K562 (cell line): Measurements from ENCODE around the gene HEY2. TPM values are rescaled to one million over a fixed set of nuclear protein-coding genes. Genes with fewer than 3 reads are reported as not detected.

Experiments
- ATAC-seq: fragments of 200-7000 bp; cut with Tn5 transposase; 3 replicates; pipeline ENCODE4 v1.9.1; 2020; ENCODE audit warnings: moderate library complexity
- BruUV-seq: library from RNA; stranded (reverse); fragments of 400-500 nt; replicated peaks from 2 replicates; lab custom pipeline; 2021; lab: Mats Ljungman, UMichigan
- CTCF ChIA-PET: fragments of 300-600 bp; formaldehyde crosslinking; extraction: SDS; loops from one replicate; lab custom pipeline; 2021; ENCODE audit warnings: low intra/inter-chr PET ratio; lab: Yijun Ruan, JAX
- POLR2A ChIA-PET: fragments of 300-600, 350-650 bp; sonication (Branson Sonifier 250); formaldehyde crosslinking; extraction: SDS; loops from one replicate; lab custom pipeline; 2021; ENCODE audit warnings: antibody characterized with exemption, inconsistent platforms; lab: Yijun Ruan, JAX
- DNase-seq, 4 experiments: peaks; one replicate each; pipeline versions ENCODE4 v3.0.0 to v3.0.0-alpha.2; 2011 to 2018; ENCODE audit warnings: low spot score in 3 of 4, mixed read lengths in 3 of 4; ENCODE audit errors: extremely low read depth in 1 of 4
- FAIRE-seq: peaks from 2 replicates; lab custom pipeline; 2011; peaks lifted over from hg19 to GRCh38; lab: Jason Lieb, UNC
- H2AFZ ChIP-seq: 2 replicates; pipeline ENCODE4 v1.6.0; 2011; ENCODE audit warnings: low read depth, low read length, control low read depth, inconsistent platforms
- H3K27ac ChIP-seq: fragments of 200-600 bp; 3 replicates; pipeline ENCODE4 v1.8.0; 2011; ENCODE audit warnings: low read depth, mild to moderate bottlenecking, control low read depth, inconsistent platforms, low read length, moderate library complexity, mixed read lengths; ENCODE audit errors: extremely low read depth
- H3K27me3 ChIP-seq, 2 experiments: fragments of 300-600 bp in 1 of 2; 2 replicates in 1 of 2; 3 replicates in 1 of 2; pipeline versions ENCODE4 v1.6.0 to v1.8.0; 2011; ENCODE audit warnings: inconsistent platforms in 2 of 2, low read length in 2 of 2, mild to moderate bottlenecking in 1 of 2, mixed read lengths in 1 of 2, moderate library complexity in 1 of 2; ENCODE audit not compliant: control insufficient read depth in 2 of 2, insufficient read depth in 2 of 2
- H3K36me3 ChIP-seq: fragments of 300-600 bp; 3 replicates; pipeline ENCODE4 v1.8.0; 2011; ENCODE audit warnings: mild to moderate bottlenecking, low read length, inconsistent platforms; ENCODE audit not compliant: control insufficient read depth, insufficient read depth
- H3K4me1 ChIP-seq, 2 experiments: fragments of 200-600 bp in 1 of 2; replicated peaks in 1 of 2; 2 replicates in 1 of 2; 3 replicates in 1 of 2; pipeline versions ENCODE4 v1.5.1 to v1.8.0; 2011; ENCODE audit warnings: inconsistent platforms in 2 of 2, low read length in 2 of 2, mild to moderate bottlenecking in 1 of 2, mixed read lengths in 1 of 2, moderate library complexity in 1 of 2; ENCODE audit not compliant: control insufficient read depth in 2 of 2, insufficient read depth in 2 of 2
- H3K4me2 ChIP-seq: 2 replicates; pipeline ENCODE4 v1.6.1; 2011; ENCODE audit warnings: low read length, control low read depth, inconsistent platforms, mixed read lengths; ENCODE audit not compliant: insufficient read depth
- H3K4me3 ChIP-seq: fragments of 200-600 bp; sonication (generic), shearing (Covaris generic); 2 replicates; pipeline ENCODE4 v1.5.1; 2016; ENCODE audit warnings: control low read depth, inconsistent platforms
- H3K79me2 ChIP-seq: fragments of 200-600 bp; 3 replicates; pipeline ENCODE4 v1.8.0; 2011; ENCODE audit warnings: low read length, inconsistent platforms; ENCODE audit not compliant: control insufficient read depth, insufficient read depth
- H3K9ac ChIP-seq, 2 experiments: 2 replicates each; pipeline versions ENCODE4 v1.6.0 to v1.6.1; 2011; ENCODE audit warnings: low read depth in 2 of 2, low read length in 2 of 2, control low read depth in 1 of 2, inconsistent platforms in 1 of 2, mild to moderate bottlenecking in 1 of 2, mixed read lengths in 1 of 2; ENCODE audit not compliant: insufficient read depth in 1 of 2
- H3K9me1 ChIP-seq: one replicate; pipeline ENCODE4 v1.6.0; 2011; ENCODE audit warnings: inconsistent platforms, mild to moderate bottlenecking, low read length, moderate library complexity; ENCODE audit not compliant: control insufficient read depth, insufficient read depth
- H3K9me3 ChIP-seq: replicated peaks from 2 replicates; pipeline ENCODE4 v1.5.1; 2011; ENCODE audit warnings: low read depth, low read length, inconsistent platforms; ENCODE audit not compliant: control insufficient read depth, insufficient read depth
- H4K20me1 ChIP-seq: replicated peaks from 2 replicates; pipeline ENCODE4 v1.6.1; 2011; ENCODE audit warnings: low read length, inconsistent platforms, mixed read lengths; ENCODE audit not compliant: control insufficient read depth, insufficient read depth
- CBFB ChIP-seq: sonication (generic); formaldehyde crosslinking; IDR thresholded peaks from 2 replicates; pipeline ENCODE4 v1.4.0; 2020; ENCODE audit warnings: mild to moderate bottlenecking, missing genetic modification reagents
- CHAMP1 ChIP-seq: fragments of 450-650 bp; IDR thresholded peaks from 2 replicates; pipeline ENCODE4 v1.6.1; 2016; ENCODE audit warnings: mild to moderate bottlenecking
- ELF2 ChIP-seq: fragments of 250-450 bp; sonication (Bioruptor Pico); IDR thresholded peaks from 2 replicates; pipeline ENCODE4 v1.5.0; 2021; ENCODE audit warnings: mild to moderate bottlenecking
- GTF2F1 ChIP-seq: IDR thresholded peaks from 2 replicates; pipeline ENCODE4 v1.6.1; 2011; ENCODE audit warnings: low read depth, low read length, improper control_type of control experiment
- HNRNPL ChIP-seq: fragments of 200-400 bp; formaldehyde crosslinking; IDR thresholded peaks from 2 replicates; pipeline ENCODE4 v1.6.1; 2017; ENCODE audit warnings: low read depth, mild to moderate bottlenecking, low read length
- HNRNPLL ChIP-seq: fragments of 200-400 bp; formaldehyde crosslinking; IDR thresholded peaks from 2 replicates; pipeline ENCODE4 v1.6.1; 2017; ENCODE audit warnings: low read length, low read depth, mild to moderate bottlenecking; ENCODE audit not compliant: poor library complexity, severe bottlenecking
- ILK ChIP-seq: fragments of 450-650 bp; IDR thresholded peaks from 2 replicates; pipeline ENCODE4 v1.6.1; 2016; ENCODE audit warnings: missing genetic modification characterization, low read depth, mild to moderate bottlenecking, missing compliant biosample characterization, moderate library complexity, borderline replicate concordance
- LEF1 ChIP-seq: fragments of 450-650 bp; IDR thresholded peaks from 2 replicates; pipeline ENCODE4 v1.6.1; 2016; ENCODE audit warnings: mild to moderate bottlenecking
- MCM2 ChIP-seq: fragments of 450-650 bp; IDR thresholded peaks from 2 replicates; pipeline ENCODE4 v1.6.1; 2017; ENCODE audit warnings: low read depth, mild to moderate bottlenecking
- NFATC3 ChIP-seq: fragments of 450-650 bp; IDR thresholded peaks from 2 replicates; pipeline ENCODE4 v1.6.1; 2017; ENCODE audit warnings: mild to moderate bottlenecking
- ZNF239 ChIP-seq: fragments of 250-450 bp; sonication (Bioruptor Pico); IDR thresholded peaks from 2 replicates; pipeline ENCODE4 v1.4.0; 2020; ENCODE audit warnings: mild to moderate bottlenecking
- ZNF589 ChIP-seq: fragments of 200-800 bp; sonication (Bioruptor generic); IDR thresholded peaks from 2 replicates; pipeline ENCODE4 v1.6.1; 2016; ENCODE audit warnings: low read depth, missing genetic modification characterization, missing compliant biosample characterization
- ZNF76 ChIP-seq: fragments of 250-450 bp; sonication (Bioruptor Pico); IDR thresholded peaks from 2 replicates; pipeline ENCODE4 v1.4.0; 2020; ENCODE audit warnings: mild to moderate bottlenecking, moderate library complexity, borderline replicate concordance
- WGBS: fragments of 100-300 bp; shearing (Covaris generic); methylation state at CpG from one replicate; pipeline ENCODE4 v1.1.6; 2016; ENCODE audit warnings: low coverage, mixed read lengths; ENCODE audit not compliant: insufficient coverage; ENCODE audit errors: missing lambda C conversion rate; 5-methylcytosine and 5-hydroxymethylcytosine counted together
- in situ Hi-C: fragments of 300-500 bp; cut with MboI; formaldehyde crosslinking; loops from 4 replicates; pipeline ENCODE4 v1.15.0; 2018; ENCODE audit warnings: inconsistent platforms, mixed read lengths
- intact Hi-C: fragments of 100-400 bp; cut with micrococcal nuclease; formaldehyde crosslinking; loops from 2 replicates; pipeline ENCODE4 v1.14.2; 2022
- polyA plus RNA-seq, 8 experiments: library from polyadenylated mRNA; depleted of rRNA in 4 of 8; stranded (reverse) in 5 of 8; unstranded in 3 of 8; fragments of >200 nt; fragmentation: Nextera tagmentation in 2 of 8; fragmentation: Illumina TruSeq in 1 of 8; extraction: Ambion mirVana in 2 of 8; extraction: Trizol in 1 of 8; gene quantifications; 2 replicates each; pipeline versions ENCODE4 v1.2.1 to v1.2.3, GENCODE V29; 2011 to 2014; ENCODE audit warnings: inconsistent platforms in 1 of 8, missing spikeins in 1 of 8
- total RNA-seq, 7 experiments: library from RNA; depleted of rRNA in 6 of 7; stranded (reverse); fragments of >200 nt in 6 of 7; fragmentation: Illumina TruSeq in 2 of 7; extraction: Trizol in 2 of 7; gene quantifications; 2 replicates each; pipeline versions ENCODE4 v1.2.1 to v1.2.3, GENCODE V29; 2011 to 2021; ENCODE audit warnings: low replicate concordance in 1 of 7

HEY2 gene
- total and polyA plus RNA-seq, 9 of the 15 experiments (the other 6 are each of a cell fraction or from before 2014, with no cell fraction given) = 0.03 to 0.07 (median 0.06) TPM; not detected in 5

GRCh38 chr6:125717120-125717731 lies 32.2 kb upstream of the HEY2 start:
- intact Hi-C loops = no loop called here
- Histone ChIP-seq H2AFZ (no peak overlapping the region), H3K27me3 (no peaks in the 10 kb centered on the region; a peak in 1 of 5 replicates), H3K9ac (no peak overlapping the region), H3K9me1 (no peaks in the 10 kb centered on the region), H3K27ac (no peak overlapping the region), H3K4me1 (no peaks in the 10 kb centered on the region; a peak in 1 of 5 replicates), H3K36me3 (no peaks in the 10 kb centered on the region), H3K79me2 (no peaks in the 10 kb centered on the region), H3K4me3 (no peak overlapping the region), H3K4me2 (no peak overlapping the region), H4K20me1 (no peaks in the 10 kb centered on the region), H3K9me3 (no peaks in the 10 kb centered on the region)
- DNase-seq (no peak), FAIRE-seq (no peak), ATAC-seq (no peak)
- TF ChIP-seq LEF1 (no peak), HNRNPL (no peak)
- ChIA-PET POLR2A (no interaction called here), CTCF (no interaction called here)
- BruUV-seq = no TSS peak
- in situ Hi-C loops = no loop called here
- 0% methylated on average over 2 of the region's 2 CpGs for WGBS

GRCh38 chr6:125718109-125718508 lies 31.3 kb upstream of the HEY2 start:
- FAIRE-seq = no peak
- in situ Hi-C loops = no loop called here
- WGBS = 0% methylated on average over 2 of the region's 2 CpGs
- no peak for TF ChIP-seq ZNF239 (CRISPR knock-in tag)
- no peak for TF ChIP-seq CBFB (CRISPR knock-in tag)
- TF ChIP-seq GTF2F1 = no peak
- TF ChIP-seq MCM2 = no peak
- no peak for TF ChIP-seq HNRNPLL
- TF ChIP-seq ELF2 (CRISPR knock-in tag) = no peak
- TF ChIP-seq ZNF76 (CRISPR knock-in tag) = no peak
- TF ChIP-seq ILK (tag) = no peak
- TF ChIP-seq ZNF589 = no peak
- no peak for TF ChIP-seq CHAMP1
- no peak for TF ChIP-seq NFATC3
- H3K4me2 ChIP-seq = no peak overlapping the region
- BruUV-seq = no TSS peak
- H3K4me1 ChIP-seq = no peaks in the 10 kb centered on the region; a peak in 1 of 5 replicates
- POLR2A ChIA-PET = no interaction called here
- no peaks in the 10 kb centered on the region for H3K9me1 ChIP-seq
- H3K36me3 ChIP-seq = no peaks in the 10 kb centered on the region
- CTCF ChIA-PET = no interaction called here
- no peak overlapping the region for H3K27ac ChIP-seq
- intact Hi-C loops = no loop called here
- H3K4me3 ChIP-seq = no peak overlapping the region
- DNase-seq = no peak
- H4K20me1 ChIP-seq = no peaks in the 10 kb centered on the region
- H2AFZ ChIP-seq = no peak overlapping the region
- H3K27me3 ChIP-seq = no peaks in the 10 kb centered on the region; a peak in 1 of 5 replicates
- H3K9ac ChIP-seq = no peak overlapping the region
- no peaks in the 10 kb centered on the region for H3K9me3 ChIP-seq
- no peak for ATAC-seq
- H3K79me2 ChIP-seq = no peaks in the 10 kb centered on the region
